Limb (tissue), 2 donors: Measurements from ENCODE around the gene KLF4.

Source experiments
- DNase-seq, 2 donors: peaks; one replicate each; pipeline ENCODE4 v3.0.0-alpha.2; 2016; ENCODE audit errors: extremely low spot score in 2 of 2

KLF4 gene

DNA sequence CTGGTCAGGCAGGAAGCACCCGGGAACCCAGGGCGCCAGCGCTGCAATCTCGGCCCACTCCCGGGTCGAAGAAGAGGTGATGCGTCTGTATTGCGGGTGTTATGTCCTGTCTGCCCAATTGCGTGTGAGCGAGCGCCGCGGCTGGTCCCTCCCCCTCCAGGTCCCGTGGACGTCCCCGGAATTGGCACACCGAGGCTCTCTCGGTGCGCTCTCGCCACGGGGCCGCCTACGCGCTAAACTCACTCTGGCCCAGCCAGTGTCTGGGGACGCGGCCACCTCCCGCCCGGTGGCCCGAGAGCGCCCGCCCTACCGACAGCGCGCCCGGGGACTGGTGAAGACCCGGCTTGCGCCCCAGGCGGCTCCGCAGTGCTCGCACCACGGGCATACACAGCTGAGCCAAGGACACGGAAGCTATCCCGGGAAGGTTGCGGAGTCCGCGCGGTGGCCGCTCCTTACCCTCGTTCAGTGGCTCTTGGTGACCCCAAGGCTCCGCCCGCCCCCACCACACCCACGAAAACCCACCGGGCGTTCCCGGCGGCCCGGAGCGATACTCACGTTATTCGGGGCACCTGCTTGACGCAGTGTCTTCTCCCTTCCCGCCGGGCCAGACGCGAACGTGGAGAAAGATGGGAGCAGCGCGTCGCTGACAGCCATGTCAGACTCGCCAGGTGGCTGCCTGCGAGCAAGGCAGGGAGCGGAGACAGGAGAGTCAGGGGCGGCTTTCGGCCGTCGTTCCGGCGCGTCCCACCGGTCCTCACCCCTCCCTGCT, 1.0 kb downstream of the KLF4 start:
- peak in 1 of 2 donors; percentile 77 for DNase-seq

DNA sequence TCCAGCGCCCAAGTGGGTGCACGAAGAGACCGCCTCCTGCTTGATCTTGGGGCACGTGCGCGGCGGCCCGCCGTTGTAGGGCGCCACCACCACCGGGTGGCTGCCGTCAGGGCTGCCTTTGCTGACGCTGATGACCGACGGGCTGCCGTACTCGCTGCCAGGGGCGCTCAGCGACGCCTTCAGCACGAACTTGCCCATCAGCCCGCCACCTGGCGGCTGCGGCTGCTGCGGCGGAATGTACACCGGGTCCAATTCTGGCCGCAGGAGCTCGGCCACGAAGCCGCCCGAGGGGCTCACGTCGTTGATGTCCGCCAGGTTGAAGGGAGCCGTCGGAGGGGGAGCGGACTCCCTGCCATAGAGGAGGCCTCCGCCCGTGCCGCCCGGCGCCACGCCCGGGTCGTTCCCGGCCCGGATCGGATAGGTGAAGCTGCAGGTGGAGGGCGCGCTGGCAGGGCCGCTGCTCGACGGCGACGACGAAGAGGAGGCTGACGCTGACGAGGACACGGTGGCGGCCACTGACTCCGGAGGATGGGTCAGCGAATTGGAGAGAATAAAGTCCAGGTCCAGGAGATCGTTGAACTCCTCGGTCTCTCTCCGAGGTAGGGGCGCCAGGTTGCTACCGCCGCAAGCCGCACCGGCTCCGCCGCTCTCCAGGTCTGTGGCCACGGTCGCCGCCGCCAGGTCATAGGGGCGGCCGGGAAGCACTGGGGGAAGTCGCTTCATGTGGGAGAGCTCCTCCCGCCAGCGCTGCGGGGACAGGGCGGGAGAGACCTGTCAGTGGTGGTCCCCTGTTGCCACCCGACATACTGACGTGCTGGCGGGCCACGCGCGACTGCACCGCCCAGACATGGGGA, 1.8 kb downstream of the KLF4 start:
- peak; percentile 51 to 81 for DNase-seq

DNA sequence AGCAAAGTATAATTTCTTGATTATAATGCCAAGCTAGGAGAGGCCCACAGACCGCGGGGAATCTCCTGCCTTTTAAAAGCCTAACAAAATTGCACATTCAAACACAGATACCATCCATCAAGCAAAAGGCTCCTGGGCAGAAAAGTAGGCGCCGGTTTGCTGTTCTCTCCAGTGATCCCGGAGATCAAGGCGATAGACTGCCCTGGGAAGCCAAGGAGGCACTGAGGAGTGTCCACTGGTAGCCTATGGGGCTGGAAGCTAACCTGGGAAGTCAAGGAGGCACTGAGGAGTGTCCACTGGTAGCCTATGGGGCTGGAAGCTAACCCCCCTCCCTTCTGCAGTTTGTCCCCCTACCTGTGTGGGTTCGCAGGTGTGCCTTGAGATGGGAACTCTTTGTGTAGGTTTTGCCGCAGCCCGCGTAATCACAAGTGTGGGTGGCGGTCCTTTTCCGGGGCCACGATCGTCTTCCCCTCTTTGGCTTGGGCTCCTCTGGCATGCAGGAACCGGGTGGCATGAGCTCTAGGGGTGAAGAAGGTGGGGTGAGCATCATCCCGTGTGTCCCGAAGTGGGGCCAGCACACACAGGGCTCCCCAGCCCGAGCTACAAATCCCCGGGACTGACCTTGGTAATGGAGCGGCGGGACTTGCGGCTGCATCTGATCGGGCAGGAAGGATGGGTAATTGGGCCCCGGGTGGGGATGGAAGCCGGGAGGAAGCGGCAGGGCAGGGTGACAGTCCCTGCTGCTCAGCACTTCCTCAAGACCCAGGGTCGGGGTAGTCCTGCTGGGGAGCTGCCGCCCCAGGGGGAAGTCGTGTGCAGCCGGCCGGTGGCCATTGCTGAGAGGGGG, 2.7 kb downstream of the KLF4 start:
- DNase-seq = peak in 1 of 2 donors; percentile 31

DNA sequence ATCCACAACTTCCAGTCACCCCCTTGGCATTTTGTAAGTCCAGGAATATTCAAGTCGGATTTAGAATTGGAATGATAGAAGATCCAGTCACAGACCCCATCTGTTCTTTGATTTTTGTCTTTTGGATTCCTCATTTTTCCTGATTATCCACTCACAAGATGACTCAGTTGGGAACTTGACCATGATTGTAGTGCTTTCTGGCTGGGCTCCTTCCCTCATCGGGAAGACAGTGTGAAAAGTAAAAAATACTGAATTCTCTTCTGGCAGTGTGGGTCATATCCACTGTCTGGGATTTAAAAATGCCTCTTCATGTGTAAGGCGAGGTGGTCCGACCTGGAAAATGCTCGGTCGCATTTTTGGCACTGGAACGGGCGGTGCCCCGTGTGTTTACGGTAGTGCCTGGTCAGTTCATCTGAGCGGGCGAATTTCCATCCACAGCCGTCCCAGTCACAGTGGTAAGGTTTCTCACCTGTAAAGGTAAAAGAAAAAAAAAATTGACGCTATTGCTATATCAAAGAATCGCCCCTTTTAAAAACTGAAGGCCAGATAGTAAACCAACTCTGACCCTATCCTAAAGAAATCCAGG, 4.0 kb downstream of the KLF4 start:
- no peak for DNase-seq

DNA sequence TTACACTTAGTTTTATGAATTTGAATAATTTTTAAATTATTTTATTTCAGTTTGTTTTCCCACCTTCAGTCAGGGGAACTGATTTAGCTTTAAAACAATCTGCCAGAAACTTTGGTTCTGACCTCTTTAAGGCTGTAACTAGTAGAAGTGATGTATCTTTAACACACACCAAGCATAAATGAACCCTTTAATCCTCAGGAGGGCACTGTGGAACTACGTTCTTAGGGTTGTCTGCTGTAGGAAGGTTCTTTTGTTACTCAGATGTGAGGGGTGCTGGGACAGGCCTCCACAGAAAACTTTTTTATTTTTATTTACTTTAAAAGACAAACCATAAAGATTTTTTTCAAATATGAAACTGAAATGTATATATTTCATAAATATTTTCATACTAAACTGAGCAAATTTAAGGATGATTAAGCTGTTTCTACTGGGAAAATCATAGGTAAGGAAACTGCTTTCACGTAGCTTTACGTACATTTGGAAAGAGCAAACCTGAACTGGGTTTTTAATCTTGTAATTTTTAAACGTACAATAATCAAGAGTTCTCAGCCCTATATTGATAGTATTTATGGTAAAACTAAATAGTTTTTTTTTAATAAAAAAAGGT, 5.3 kb downstream of the KLF4 start:
- DNase-seq = peak in 1 of 2 donors; percentile 83

DNA sequence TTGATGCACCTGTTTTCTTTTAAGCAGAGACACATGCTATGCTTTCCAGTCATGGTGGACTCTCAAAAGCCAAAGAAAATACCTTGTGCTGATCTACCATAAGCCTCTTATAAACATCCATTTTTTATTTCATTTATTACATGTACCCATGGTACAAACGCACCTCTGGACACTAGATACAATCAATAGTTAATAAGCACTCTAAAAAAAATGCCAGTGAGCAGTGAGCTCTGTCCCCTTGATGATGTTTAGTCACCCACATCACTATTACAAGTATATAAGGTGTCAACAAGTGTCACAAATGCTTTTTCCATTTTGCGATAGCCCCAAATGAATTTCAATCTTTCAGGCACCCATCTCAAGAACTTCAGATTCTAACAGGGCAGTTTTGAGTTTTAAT, 5.9 kb downstream of the KLF4 start:
- DNase-seq = no peak

DNA sequence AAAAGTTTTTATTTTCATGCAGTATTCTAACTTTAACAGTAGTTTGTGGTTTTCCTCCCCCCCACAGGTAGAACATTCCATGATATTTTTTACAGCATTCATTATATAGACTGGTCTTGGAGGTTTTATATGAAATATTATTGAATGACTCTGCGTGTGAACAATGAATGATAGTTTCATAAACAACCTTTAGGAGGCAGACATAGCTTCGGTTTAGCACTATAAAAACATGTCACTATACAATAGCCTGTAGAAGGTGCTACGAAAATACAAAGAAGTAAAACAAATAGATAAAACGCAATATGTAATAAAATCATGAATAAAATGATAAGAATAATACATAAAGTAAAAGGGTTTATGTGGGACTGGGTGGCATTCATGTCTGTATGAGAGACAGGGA, 8.5 kb downstream of the KLF4 start:
- no peak for DNase-seq

DNA sequence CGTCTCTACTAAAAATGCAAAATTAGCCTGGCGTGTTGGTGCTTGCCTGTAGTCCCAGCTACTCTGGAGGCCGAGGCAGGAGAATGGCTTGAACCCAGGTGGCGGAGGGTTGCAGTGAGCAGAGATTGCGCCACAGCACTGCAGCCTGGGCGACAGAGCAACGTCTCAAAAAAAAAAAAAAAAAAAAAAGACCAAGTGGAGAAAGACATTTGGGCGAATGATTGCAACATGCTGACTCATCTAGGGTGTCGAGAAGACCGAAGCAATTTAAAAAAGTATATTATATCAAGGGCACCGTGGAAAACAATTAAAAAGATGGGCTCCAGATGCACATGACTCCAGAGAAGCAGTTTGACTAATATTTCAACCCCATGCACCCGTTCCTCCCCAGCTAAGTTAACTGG, 9.2 kb downstream of the KLF4 start:
- DNase-seq = no peak

DNA sequence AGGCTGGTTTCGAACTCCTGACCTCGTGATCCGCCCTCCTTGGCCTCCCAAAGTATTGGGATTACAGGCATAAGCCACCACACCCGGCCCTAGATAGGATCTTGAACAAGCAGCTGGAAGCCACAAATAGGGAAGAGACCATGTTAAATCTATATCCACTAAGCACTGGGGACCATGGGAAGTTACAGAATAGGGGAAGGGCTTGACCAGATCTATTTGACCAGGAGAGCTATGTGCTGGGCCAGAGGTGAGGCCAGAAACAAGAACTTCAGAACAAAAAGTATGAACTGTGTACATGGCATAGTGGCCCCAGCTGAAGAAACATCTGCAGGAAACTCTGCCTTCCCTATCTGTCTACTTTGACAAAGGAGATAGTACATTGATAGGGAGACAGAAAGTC, 10.8 kb downstream of the KLF4 start:
- DNase-seq = no peak

DNA sequence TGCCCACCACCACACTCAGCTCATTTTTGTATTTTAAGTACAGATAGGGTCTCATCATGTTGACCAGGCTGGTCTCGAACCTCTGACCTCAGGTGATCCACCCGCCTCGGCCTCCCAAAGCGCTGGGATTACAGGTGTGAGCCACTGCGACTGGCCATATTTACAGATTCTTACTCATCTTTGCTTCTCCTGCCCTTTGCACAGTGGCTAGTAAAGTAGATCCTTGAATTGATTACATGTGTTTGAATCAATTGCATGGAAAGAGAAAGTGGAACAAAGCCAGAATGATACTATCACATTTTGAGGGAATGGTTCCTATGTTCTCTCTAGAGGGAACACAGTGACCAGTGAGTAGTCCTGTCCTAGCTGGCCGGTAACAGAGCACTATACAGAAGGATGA, 15.4 kb downstream of the KLF4 start:
- DNase-seq = no peak

DNA sequence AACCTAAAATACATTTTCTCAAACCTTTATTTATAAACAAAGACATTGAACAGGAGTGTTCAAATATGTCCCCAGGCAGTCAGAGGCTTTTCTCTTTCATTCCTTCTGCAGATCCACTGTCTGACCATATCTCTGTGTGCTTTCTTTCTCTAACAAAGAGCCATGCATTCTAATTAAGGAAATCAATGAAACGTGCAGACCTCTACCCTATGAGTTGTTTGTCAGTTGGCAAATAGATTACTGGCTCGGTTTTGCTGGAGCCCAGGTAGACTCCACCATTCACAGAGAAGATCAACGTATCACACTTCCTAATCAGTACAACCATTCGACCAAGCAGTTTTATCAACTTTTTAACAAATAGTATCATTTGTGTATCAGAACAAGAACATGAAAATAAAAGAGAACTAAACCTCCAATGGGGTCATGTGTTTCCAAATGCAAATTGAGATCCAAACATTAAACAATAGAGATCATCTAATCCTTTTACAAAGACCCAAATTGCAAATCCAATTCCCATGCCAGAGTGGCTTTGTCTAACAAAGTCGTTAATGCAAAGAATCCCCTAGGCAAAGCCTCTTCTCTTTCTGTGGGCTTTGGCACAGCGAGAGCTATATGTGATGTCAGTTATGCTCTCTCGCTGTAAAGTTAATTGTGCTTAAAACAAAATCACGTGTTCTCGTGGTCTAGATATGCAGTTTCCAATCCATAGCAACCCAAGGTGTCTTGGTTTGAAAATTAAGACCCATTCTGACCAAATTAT, 16.8 kb downstream of the KLF4 start:
- no peak for DNase-seq

DNA sequence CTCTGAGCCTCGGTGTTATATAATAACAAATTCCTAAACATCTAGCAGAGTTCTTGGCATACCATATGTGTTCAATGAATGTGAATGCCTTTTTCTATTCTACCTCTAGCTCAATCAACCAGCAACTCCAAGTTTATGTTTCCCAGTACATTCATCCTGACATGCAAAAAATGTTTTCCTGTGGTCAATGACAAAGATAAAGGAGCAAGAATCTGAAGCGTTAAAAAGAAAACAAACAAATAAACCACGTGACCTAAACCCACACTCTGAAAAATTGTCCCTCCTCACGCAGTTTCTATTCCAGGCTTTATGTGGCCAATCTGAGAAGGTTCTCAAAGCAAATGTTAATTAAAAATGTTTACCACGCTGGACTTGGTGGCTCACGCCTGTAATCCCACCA, 18.0 kb downstream of the KLF4 start:
- DNase-seq = no peak

DNA sequence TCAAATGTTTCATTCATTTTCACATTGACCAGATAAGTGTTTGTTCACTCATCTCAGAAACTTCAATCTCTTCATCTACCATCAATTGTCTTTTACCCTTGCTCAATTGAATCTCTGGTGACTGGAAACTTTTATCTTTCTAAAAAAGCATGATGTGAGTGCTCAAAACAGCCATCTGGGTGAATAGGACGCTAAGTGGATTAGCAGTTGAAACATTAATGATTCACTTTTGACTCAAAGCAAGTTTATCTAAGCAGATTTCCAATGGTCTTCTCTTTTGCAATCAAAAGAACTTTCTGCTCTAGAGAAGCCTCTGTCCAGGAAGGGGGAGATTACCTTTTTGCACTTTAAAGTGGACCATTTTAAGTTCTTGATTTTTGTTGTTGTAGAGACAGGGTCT, 22.2 kb downstream of the KLF4 start:
- no peak for DNase-seq

DNA sequence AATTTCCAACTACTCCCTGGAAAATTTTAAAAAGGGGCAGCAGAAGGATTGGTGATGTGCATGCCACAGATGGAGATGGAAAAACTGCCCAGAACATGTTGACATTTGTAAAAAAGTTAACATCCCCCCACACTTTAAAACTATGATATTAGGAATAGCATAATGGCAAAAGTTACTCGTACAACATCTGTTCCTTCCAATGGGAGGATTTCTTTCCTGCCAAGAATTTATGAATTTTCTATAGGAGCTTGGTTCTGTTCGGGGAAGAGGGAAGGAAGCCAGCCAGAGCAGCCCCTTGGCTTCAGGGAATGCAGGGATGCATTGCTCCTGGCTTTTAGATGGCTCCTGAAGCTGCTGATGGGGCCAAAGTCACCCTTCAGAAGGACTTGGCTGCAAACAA, 22.7 kb downstream of the KLF4 start:
- DNase-seq = peak in 1 of 2 donors; percentile 48

DNA sequence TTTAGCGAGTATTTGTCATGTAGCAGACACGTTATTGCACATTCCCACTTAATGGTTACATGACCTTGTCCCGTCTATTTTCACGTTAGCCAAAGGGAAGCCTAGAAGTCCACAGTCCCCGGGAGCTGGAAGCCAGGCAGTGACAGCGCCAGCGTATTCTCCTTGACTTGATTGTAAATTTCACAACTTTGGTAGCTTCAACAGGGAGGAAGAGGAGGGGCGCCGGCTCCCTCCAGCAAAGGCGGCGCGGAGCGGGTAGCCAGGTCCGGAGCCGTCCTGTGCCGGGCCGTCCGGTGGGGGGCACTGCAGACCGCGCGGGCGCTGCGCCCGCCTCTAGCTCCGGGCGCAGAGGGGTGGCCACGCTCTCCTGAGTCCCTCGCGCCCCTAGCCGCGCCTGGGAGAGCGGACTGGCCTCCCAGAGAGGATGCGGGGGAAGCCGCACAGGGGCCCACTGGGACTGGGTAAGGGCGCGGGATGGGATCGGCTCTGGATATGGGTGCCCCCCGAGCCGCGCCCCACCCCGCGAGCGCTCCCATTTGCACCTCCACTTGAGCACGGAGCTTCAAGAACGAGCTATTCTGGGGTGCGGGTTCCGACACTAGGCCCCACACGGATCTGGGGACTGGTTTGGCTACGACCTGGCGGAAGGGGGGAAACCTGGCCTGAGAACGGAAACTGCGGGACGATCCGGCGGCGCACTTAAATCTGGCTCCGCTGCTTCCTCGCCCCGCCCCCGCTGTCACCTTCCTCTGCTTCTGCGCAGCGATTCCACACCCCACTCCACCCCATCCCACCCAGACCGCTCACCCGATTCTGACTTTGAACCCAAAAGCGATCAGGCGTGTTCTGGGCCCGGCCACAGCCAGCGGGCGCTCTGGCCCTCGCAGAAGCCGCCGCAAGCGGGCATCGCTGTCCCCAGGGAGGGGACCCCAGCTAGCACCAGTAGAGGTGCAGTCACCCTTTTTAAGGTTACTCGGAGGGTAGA, 23.8 kb downstream of the KLF4 start:
- peak; percentile 67 to 86 for DNase-seq

DNA sequence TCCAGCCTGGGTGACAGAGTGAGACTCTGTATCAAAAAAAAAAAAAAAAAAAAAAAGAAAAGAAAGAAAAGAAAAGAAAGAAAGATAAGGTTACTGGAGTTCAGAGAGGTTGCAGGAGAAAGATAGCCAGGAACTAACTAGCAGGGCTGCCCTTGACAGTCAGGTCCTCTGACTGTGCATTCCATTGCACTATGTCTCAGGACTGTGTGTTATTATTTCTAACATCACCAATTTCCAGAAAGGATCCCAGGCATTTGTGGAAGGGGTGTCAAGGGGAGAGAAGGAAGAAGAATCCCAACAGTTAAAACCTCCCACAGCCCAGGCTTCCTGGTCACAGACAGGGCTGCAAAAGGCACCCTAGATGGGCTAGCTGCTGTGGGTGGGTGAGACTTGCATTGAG, 25.1 kb downstream of the KLF4 start:
- no peak for DNase-seq

DNA sequence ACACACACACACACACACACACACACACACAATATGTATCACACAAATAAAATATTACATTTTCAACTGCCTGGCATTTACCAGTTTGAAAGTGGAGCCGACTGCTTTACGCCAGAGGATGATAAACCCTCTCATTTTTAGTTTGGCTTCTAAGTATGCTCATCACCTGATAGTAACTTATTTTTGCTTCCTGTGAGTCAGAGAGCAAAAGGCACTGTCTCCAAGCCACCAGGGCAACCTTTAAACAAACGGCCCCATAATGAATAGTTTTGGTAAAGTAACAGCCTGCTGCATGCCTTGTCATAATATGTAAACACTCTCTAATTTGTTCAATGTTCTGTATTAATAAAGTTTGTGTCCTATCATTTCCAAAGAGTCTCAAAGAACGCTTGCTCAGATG, 26.9 kb downstream of the KLF4 start:
- no peak for DNase-seq

DNA sequence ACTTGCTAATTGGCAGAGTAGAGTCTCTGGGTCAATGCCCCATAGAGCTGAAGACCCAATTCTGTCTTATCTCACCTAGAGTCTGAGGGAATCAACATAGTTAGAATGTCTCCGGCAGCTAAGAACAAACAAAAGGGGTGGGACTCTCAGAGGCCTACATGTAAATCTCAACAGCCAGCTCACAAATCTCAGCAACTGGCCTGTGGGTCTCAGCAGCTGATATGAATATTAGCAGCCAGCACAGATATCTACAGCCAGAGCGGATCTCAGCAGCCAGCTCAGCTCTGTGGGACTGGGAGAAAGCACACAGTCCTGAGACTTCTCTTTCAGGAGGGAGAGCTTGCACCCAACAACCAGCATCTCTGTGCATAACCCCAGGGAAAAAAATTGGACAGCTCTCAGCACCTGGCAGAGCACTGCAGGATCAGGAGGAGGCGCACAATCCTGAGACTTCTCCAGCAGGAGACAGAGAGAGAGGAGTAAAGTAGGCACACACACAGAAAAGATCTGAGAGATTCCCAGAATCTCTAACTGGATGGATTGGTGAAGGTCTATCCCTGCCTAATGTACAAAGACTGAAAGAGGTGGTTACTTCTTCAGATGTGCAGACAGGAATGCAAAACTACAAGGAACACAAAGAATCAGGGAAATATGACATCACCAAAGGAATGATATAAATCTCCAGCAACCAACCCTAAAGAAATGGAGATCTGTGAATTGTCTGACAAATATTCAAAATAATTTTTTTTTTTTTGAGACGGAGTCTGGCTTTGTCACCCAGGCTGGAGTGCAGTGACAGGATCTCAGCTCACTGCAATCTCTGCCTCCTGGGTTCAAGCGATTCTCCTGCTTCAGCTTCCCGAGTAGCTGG, 29.2 kb downstream of the KLF4 start:
- DNase-seq = no peak
